Activated CD8-positive, alpha-beta T cell treated with anti-CD3 and anti-CD28 coated beads, Interleukin-2, amount 10 ng/mL, durations not matched to agents 7 days and 5 days (primary cell): ENCODE results near the gene CLCF1. TPM values are rescaled to one million over a fixed set of nuclear protein-coding genes. Genes with fewer than 3 reads are reported as not detected.
A peak's percentile ranks its signal among the peaks of the same experiment; 100 is the strongest.

Experiments used
- ATAC-seq: fragments of 150-1000 bp; cut with Tn5 transposase; one replicate; pipeline ENCODE4 v1.10.0; 2021; ENCODE audit warnings: moderate library complexity
- CTCF ChIA-PET: fragments of 350-600 bp; sonication (Branson Sonifier 250); formaldehyde crosslinking; loops from one replicate; lab custom pipeline; 2021; ENCODE audit warnings: antibody characterized with exemption; lab: Charles Lee
- POLR2A ChIA-PET: fragments of 350-600 bp; sonication (Branson Sonifier 250); formaldehyde crosslinking; loops from one replicate; lab custom pipeline; 2021; ENCODE audit warnings: antibody characterized with exemption; lab: Charles Lee
- DNase-seq: peaks from one replicate; pipeline ENCODE4 v3.0.0-alpha.2; 2020
- H3K27ac Mint-ChIP-seq: one replicate; pipeline ENCODE4 v1.8.0; 2021; ENCODE audit warnings: mild to moderate bottlenecking, mixed read lengths
- H3K27me3 Mint-ChIP-seq: one replicate; pipeline ENCODE4 v1.8.0; 2021; ENCODE audit warnings: low read depth, mixed read lengths
- H3K36me3 Mint-ChIP-seq: one replicate; pipeline ENCODE4 v1.8.0; 2021; ENCODE audit warnings: low read depth, mixed read lengths
- H3K4me1 Mint-ChIP-seq: one replicate; pipeline ENCODE4 v1.8.0; 2021; ENCODE audit warnings: low read depth, mixed read lengths
- H3K4me3 Mint-ChIP-seq: one replicate; pipeline ENCODE4 v1.8.0; 2021; ENCODE audit warnings: mild to moderate bottlenecking, mixed read lengths
- H3K9me3 Mint-ChIP-seq: one replicate; pipeline ENCODE4 v1.8.0; 2022; ENCODE audit warnings: mixed read lengths; ENCODE audit not compliant: insufficient read depth
- total RNA-seq, 2 experiments: library from RNA; stranded (reverse); gene quantifications; one replicate each; pipeline ENCODE4 v1.2.3, GENCODE V29; 2021

The CLCF1 gene
- total RNA-seq, 2 experiments from 2014 or later = 0.29 to 0.50 TPM

DNA sequence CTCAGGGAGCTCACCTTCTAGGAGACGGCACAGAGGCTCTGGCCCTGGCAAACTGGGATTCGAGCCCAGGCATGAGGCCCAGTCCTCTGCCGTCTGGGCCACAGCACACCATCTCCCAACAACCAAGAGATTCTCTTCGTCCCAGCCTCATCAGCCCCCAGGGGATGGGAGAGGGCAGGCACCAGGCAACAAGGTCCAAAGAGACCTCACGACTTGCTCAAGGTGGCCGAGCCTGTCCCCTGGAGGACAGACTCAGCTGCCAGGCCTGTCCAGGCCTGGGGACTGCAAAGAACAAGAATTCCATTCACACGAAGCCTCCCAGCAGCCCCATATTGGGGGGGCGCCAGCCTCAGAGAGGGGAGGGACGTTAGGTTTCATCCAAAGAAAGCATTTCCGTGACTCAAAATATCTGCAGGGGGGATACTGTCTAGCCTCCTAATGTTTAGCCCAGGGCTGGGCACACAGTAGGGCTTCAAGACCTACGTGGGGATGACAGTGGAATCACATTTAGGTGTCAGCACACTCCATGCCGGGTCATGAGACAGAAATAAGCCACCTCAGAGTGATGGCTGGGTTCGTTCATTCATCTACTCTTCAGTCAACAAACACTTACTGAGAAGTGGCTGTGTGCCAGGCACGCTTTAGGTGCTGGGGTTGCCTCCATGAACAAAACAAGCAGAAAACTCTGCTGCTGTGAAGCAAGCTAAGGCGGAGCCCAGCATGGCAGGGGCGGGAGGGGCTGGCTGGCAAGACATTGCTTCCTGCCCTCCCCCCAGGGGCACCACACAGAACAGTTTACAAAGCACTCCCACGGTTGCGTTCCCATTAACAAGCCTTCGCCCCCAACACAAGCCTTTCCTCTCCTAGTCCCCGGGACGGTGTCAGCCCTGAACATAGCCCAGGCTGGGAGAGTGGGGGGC lies 43.3 kb upstream of the CLCF1 start:
- H3K4me3 Mint-ChIP-seq = peak overlapping the region; percentile 62
- H3K27ac Mint-ChIP-seq = peak overlapping the region; percentile 83
- no peaks in the 10 kb centered on the region for H3K9me3 Mint-ChIP-seq
- CTCF ChIA-PET = interaction anchor here (1.2 to 6.6 kb wide), 4 partner anchors 9 to 213 kb away, joined by 3 to 73 read pairs (median 19); partner anchors contain the start of genes NUDT8, POLD4, PPP1CA and TBC1D10C
- ATAC-seq = no peak
- peak; percentile 66 for DNase-seq
- peaks cover 6% of the 10 kb centered on the region for H3K36me3 Mint-ChIP-seq
- POLR2A ChIA-PET = interaction anchor here (0.7 to 5.8 kb wide), 4 partner anchors 9 to 71 kb away, joined by 3 to 95 read pairs (median 68); partner anchors contain the start of genes PPP1CA, PTPRCAP and TBC1D10C
- H3K27me3 Mint-ChIP-seq = peaks cover 2% of the 10 kb centered on the region
- peaks cover 73% of the 10 kb centered on the region for H3K4me1 Mint-ChIP-seq

DNA sequence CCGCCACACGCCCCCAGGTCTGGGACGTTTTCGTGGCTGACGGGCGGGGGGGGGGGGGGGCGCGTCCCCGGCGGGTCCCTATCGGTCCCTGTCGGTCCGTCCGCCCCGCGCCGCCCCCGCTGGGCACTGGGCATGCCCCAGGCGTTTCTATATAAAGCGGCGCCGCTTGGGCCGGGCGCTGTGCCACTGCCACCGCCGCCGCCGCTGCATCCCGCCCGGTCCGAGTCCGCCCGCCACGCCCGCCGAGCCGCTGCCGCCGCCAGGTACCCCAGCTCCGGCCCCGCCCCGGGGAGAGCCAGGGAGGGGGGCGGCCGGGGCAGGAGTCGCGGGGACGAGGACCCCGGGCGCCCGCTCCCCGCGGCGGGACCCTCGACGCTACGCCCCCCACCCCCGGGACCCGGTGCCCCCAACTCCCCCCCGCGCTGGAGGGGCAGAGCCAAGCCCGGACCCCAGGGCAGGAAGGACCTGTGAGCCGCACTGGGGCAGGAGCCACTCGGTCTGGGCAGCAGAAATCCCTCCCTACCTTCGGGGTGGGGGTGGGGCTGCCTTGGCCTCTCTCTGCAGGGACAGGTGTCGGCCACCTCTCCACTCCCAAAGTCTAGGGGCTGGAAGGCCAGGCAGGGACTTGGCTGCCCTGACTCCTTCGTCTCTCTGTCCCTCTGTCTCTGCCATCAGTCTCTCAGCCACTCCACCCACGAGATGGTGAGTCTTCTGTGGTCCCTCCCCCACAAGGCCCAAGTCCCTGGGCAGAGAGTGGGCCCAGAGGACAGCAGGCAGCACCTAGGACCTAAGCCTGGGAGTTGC lies 42.3 kb upstream of the CLCF1 start, which contains the start of gene CARNS1:
Gene CARNS1, plus strand, starts transcription at position 178 of the 804 bp plus-strand sequence. Its CDS starts 522 bp downstream, at position 700.
- H3K27ac Mint-ChIP-seq = peak within 1 kb of the TSS; percentile 83
- POLR2A ChIA-PET = interaction anchor here (5.8 kb wide), 1 partner anchor 13 kb away, joined by 95 read pairs; the partner anchor contains the start of genes PPP1CA and TBC1D10C
- ATAC-seq (no peak), DNase-seq (no peak)
- H3K9me3 Mint-ChIP-seq = no peaks in the 10 kb centered on the region
- CTCF ChIA-PET = interaction anchor here (1.2 to 6.6 kb wide), 2 partner anchors 13 to 214 kb away, joined by 3 to 73 read pairs; partner anchors contain the start of genes NUDT8, PPP1CA and TBC1D10C
- peaks cover 2% of the 10 kb centered on the region for H3K27me3 Mint-ChIP-seq
- peaks cover 12% of the 10 kb centered on the region for H3K36me3 Mint-ChIP-seq
- peak within 1 kb of the TSS; percentile 62 for H3K4me3 Mint-ChIP-seq
- H3K4me1 Mint-ChIP-seq = peaks cover 77% of the 10 kb centered on the region

DNA sequence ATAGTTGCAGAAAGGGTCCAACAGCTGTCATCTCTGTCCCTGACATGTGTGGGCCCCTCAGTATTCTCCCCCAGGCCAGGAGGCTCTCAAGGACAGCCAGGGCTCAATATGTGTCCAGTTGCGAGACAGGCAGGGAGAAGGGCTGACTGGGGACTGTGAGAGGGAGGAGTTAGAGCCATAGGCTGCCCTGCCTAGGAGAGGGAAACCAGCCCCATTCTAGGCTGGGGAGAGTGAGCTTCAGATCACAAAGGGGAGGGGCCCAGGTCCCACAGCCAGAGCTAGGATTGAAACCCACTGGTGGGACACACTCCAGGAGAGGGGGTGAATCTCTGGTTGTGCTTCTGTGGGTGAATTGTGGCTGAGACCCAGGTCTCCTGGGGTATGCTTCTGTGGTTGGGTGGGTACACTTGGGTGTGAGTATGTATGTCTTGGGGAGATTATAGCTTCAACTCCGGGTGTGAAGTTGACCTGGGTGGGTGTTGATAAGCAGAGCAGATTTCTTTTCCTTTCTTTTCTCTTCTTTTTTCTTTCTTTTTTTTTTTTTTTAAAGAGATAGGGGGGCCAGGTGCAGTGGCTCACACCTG lies 40.0 kb upstream of the CLCF1 start:
- ATAC-seq (no peak), DNase-seq (no peak)
- H3K4me1 Mint-ChIP-seq = peaks cover 80% of the 10 kb centered on the region
- H3K9me3 Mint-ChIP-seq = no peaks in the 10 kb centered on the region
- peak overlapping the region; percentile 48 for H3K27ac Mint-ChIP-seq
- ChIA-PET POLR2A (interaction anchor here (0.8 to 4.1 kb wide), 8 partner anchors 7 to 142 kb away, joined by 3 to 34 read pairs (median 6); partner anchors contain the start of genes PPP1CA, PTPRCAP, RPS6KB2 and TBC1D10C), CTCF (interaction anchor here (0.8 to 4.3 kb wide), 5 partner anchors 9 to 56 kb away, joined by 3 to 29 read pairs (median 6); partner anchors contain the start of genes PPP1CA, PTPRCAP and TBC1D10C)
- peaks cover 27% of the 10 kb centered on the region for H3K36me3 Mint-ChIP-seq
- H3K27me3 Mint-ChIP-seq = peaks cover 2% of the 10 kb centered on the region
- no peak overlapping the region for H3K4me3 Mint-ChIP-seq

DNA sequence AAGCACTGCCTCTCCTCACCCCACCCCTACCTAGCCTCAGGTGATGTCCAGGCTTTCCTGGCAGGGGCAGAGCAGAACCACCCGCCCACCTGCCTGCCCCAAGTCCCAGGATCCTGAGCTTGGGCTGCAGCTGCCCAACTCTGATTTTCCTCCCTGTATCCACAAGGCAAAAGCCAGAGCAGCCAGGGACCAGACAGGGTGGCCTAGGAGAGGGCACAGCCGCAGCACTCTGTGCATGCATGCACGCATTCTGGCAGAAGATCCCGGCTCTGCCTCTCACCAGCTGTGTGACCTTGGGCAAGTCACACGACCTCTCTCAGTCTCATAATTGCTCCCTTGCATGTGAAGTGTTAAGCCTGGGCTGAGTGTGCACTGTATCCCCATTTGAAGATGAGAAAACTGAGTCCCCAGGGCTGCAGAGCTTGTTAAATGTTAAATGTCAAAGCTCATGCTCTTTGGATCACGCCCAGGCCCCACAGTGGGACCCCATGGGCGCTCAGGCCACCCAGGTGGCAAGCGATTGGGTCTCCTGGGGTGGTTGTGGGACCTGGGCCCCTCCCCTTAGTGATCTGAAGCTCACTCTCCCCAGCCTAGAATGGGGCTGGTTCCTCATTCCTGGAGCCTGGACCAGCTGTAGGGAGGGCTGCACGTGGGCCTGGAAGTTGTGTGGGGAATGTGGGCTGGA lies 39.2 kb upstream of the CLCF1 start:
- H3K9me3 Mint-ChIP-seq = no peaks in the 10 kb centered on the region
- DNase-seq = no peak
- ATAC-seq = no peak
- H3K4me1 Mint-ChIP-seq = peaks cover 80% of the 10 kb centered on the region
- H3K27ac Mint-ChIP-seq = peak overlapping the region; percentile 69
- H3K4me3 Mint-ChIP-seq = no peak overlapping the region
- ChIA-PET POLR2A (interaction anchor here (0.7 to 4.1 kb wide), 10 partner anchors 8 to 141 kb away, joined by 3 to 34 read pairs (median 5); partner anchors contain the start of genes ANKRD13D, PPP1CA, PTPRCAP and RAD9A), CTCF (interaction anchor here (1.4 to 4.3 kb wide), 3 partner anchors 9 to 25 kb away, joined by 6 to 29 read pairs (median 6); partner anchors contain the start of genes PPP1CA, PTPRCAP and TBC1D10C)
- H3K36me3 Mint-ChIP-seq = peaks cover 34% of the 10 kb centered on the region
- peaks cover 2% of the 10 kb centered on the region for H3K27me3 Mint-ChIP-seq

DNA sequence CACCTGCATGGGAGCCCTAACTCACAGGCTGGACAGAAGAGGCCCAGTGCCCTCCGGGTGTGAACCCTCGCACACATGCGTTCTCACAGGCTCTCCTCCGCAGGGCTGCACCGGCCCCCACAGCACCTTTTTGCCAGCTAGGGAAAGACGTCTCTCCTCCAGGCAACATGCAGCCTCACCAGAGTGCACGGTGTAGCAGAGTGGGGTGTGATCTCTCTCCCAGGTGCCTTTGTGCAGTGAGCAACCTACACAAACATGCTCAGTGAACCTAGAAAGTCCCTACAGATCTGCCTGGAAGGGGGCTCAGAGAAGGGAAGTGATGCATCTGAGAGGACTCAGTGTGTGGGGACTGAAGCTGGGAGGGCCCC lies 38.4 kb upstream of the CLCF1 start:
- no peak for ATAC-seq
- Mint-ChIP-seq H3K4me1 (peaks cover 83% of the 10 kb centered on the region), H3K36me3 (peaks cover 41% of the 10 kb centered on the region), H3K9me3 (no peaks in the 10 kb centered on the region), H3K27ac (peak overlapping the region; percentile 69), H3K4me3 (no peak overlapping the region), H3K27me3 (peaks cover 2% of the 10 kb centered on the region)
- no peak for DNase-seq
- ChIA-PET POLR2A (interaction anchor here (0.6 to 4.1 kb wide), 9 partner anchors 9 to 144 kb away, joined by 3 to 34 read pairs (median 5); partner anchors contain the start of genes AIP, PPP1CA, PTPRCAP and RAD9A), CTCF (interaction anchor here (1.4 to 4.3 kb wide), 3 partner anchors 8 to 26 kb away, joined by 6 to 29 read pairs (median 6); partner anchors contain the start of genes PPP1CA, PTPRCAP and TBC1D10C)

DNA sequence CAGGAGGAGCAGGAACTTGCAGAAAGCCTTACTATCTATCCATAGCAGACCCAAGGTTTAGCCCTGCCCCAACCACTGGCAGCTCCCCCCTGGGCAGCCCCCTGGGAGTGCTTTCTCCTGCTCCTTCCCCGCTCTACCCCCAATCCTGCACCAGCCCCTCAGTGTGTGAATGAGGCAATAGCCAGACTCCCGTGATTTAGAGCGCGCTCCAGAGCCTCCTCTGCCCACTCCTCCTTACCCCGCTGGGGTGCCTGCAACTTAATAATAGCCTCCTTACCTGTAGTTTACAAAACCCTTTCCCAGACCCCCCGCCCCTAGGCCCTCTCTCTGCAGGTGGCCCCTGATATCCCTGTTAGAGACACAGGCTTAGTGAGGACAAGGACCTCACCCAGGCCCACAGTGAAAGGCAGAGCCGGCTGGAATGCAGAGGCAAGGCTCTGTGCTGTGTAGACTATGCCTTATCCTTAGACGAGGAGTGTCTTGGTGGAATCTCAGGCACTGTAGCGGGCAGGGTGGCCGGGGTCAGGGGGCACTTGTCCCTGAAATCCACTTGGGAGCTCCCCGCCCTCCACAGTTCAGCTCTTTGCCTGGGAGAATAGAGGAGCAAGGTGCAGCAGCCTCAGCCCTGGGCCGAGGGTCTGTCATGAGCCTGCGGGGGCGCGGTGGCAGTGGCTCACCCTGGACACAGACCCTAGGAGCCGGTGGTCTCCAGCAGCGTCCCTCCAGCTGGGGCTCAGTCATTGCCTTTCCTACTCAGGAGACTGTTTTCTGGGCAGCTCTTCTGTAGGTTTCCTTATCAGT lies 37.8 kb upstream of the CLCF1 start:
- ChIA-PET CTCF (interaction anchor here (4.3 kb wide), 1 partner anchor 10 kb away, joined by 29 read pairs; the partner anchor contains the start of gene PPP1CA), POLR2A (interaction anchor here (0.7 to 4.1 kb wide), 8 partner anchors 9 to 143 kb away, joined by 3 to 34 read pairs (median 5); partner anchors contain the start of genes PPP1CA, PTPRCAP, RAD9A and TBC1D10C)
- ATAC-seq (no peak), DNase-seq (no peak)
- Mint-ChIP-seq H3K36me3 (peaks cover 46% of the 10 kb centered on the region), H3K4me1 (peaks cover 83% of the 10 kb centered on the region), H3K27me3 (peaks cover 2% of the 10 kb centered on the region), H3K27ac (peak overlapping the region; percentile 69), H3K4me3 (peak overlapping the region; percentile 92), H3K9me3 (no peaks in the 10 kb centered on the region)

DNA sequence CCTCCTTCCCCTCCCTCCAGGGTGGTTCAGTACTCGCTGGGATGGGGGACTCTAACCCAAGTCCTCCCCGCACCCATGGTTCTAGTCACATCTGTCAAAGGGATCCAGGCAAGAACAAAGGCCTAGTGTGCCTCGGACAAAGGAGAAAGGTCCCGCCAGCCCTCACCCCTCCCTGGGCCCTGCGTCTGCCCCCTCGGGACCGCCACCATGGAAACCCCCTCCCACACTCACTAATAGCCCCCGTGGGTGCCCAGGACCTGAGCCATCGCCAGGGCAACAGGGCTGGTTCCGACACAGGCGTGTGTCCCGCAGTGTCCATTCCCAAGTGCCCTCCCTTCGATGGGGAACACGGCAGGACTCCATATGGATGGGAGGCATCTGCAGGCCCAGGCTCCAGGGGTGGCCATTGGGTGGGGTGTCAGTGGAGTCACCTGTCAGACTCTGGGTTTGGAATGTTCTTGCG lies 37.0 kb upstream of the CLCF1 start:
- ATAC-seq = no peak
- H3K4me3 Mint-ChIP-seq = peak overlapping the region; percentile 92
- H3K27ac Mint-ChIP-seq = peak overlapping the region; percentile 98

DNA sequence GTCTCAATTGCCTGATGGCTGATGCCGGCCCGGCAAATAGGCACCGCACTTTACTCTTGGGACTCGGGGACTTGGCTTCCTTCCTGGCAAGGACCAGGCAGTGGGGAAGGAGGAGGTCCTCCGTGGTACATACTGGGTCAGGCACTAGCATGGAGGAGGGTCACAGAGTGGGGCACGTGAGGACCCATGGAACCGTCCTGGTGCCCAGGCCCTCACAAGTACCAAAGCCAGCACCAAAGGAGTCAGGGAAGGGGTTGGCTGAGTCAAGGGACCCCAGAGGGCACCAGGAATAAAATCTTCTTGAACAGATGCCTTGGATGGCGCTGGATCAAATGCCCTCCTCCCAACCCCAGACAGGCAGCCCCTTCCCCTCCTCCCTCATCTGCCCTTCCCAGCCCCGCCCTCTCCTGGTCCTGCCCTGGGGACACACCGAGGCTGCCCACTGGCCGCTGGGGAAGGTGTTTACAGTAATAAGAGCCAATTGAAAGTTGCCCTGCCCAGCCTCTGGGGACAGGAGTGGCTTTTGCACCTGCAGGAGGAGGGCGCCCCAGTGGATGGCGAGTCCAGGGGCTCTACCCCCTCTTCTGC lies 36.5 kb upstream of the CLCF1 start:
- Mint-ChIP-seq H3K27me3 (peaks cover 2% of the 10 kb centered on the region), H3K9me3 (no peaks in the 10 kb centered on the region), H3K4me1 (peaks cover 81% of the 10 kb centered on the region), H3K4me3 (peak overlapping the region; percentile 92), H3K27ac (peak overlapping the region; percentile 98), H3K36me3 (peaks cover 58% of the 10 kb centered on the region)
- ATAC-seq = peak; percentile 1
- POLR2A ChIA-PET = interaction anchor here (1.3 to 3.5 kb wide), 7 partner anchors 9 to 75 kb away, joined by 5 to 61 read pairs (median 6); partner anchors contain the start of genes RAD9A and TMEM134
- no peak for DNase-seq
- CTCF ChIA-PET = interaction anchor here (1.2 to 3.4 kb wide), 3 partner anchors 9 to 142 kb away, joined by 4 to 35 read pairs (median 6); partner anchors contain the start of gene PITPNM1

More for the DNA sequence above, 37.0 kb upstream of the CLCF1 start:
- no peak for DNase-seq
- peaks cover 83% of the 10 kb centered on the region for H3K4me1 Mint-ChIP-seq
- no peaks in the 10 kb centered on the region for H3K9me3 Mint-ChIP-seq
- ChIA-PET POLR2A (interaction anchor here (2.9 to 4.1 kb wide), 3 partner anchors 8 to 27 kb away, joined by 21 to 34 read pairs (median 27); partner anchors contain the start of genes PPP1CA, PTPRCAP and TBC1D10C), CTCF (no interaction called here)
- peaks cover 52% of the 10 kb centered on the region for H3K36me3 Mint-ChIP-seq
- H3K27me3 Mint-ChIP-seq = peaks cover 2% of the 10 kb centered on the region

DNA sequence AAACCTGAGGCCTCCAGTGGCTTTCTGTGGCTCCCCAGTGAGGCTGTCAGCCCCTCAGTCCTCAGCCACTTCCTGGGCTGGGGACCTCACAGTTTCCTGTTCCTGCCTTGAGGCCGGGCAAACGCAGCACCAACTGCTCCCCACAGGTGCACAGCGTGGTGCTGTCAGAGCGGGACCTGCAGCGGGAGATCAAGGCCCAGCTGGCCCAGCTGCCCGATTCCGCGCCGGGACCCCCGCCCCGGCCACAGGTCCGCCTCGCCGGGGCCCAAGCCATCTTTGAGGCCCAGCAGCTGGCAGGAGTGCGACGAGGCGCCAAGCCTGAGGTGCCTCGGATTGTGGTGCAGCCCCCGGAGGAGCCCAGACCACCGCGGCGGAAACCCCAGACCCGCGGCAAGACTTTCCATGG lies 35.9 kb upstream of the CLCF1 start:
- DNase-seq (peak; percentile 93), ATAC-seq (peak; percentile 72)
- Mint-ChIP-seq H3K27me3 (peaks cover 2% of the 10 kb centered on the region), H3K4me3 (peak overlapping the region; percentile 92), H3K36me3 (peaks cover 64% of the 10 kb centered on the region), H3K27ac (peak overlapping the region; percentile 98), H3K9me3 (no peaks in the 10 kb centered on the region), H3K4me1 (peaks cover 80% of the 10 kb centered on the region)
- ChIA-PET CTCF (interaction anchor here (0.9 to 3.4 kb wide), 8 partner anchors 10 to 142 kb away, joined by 3 to 35 read pairs (median 4); partner anchors contain the start of genes PITPNM1 and POLD4), POLR2A (interaction anchor here (0.7 to 3.5 kb wide), 13 partner anchors 10 to 169 kb away, joined by 3 to 61 read pairs (median 5); partner anchors contain the start of genes PTPRCAP, RAD9A and TMEM134)
